ENCODE measurements around the gene GABBR1.
A peak's percentile ranks its signal among the peaks of the same experiment; 100 is the strongest.

Gene GABBR1

DNA sequence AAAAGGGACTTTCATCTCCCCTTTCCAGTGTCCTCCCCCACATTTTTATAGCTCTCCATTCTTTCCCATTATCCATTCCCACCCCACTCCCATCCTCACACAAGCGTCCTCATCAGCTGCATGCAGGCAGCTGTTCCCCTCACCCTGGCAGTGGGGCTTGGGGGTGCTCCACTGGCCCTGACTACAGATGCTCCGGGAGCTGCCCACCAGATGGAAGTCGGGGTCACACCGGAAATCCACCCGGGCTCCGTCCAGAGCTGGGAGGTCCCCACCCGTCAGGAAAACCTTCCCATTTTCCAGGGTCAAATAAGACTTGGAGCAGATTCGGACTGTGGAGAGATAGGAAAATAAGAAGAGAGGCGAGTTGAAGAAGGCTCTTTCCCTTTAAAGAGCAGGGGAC is 2.7 kb downstream of the GABBR1 start:
- DNase-seq (ENCODE audit: low read depth) = no peak
- no peak overlapping the region for H3K4me3 ChIP-seq (ENCODE audit: low read depth, low read length)
- in situ Hi-C loops (cut with HindIII; ENCODE audit: low sequenced_read_pairs) = no loop called here
- TF ChIP-seq, protein P1, sequence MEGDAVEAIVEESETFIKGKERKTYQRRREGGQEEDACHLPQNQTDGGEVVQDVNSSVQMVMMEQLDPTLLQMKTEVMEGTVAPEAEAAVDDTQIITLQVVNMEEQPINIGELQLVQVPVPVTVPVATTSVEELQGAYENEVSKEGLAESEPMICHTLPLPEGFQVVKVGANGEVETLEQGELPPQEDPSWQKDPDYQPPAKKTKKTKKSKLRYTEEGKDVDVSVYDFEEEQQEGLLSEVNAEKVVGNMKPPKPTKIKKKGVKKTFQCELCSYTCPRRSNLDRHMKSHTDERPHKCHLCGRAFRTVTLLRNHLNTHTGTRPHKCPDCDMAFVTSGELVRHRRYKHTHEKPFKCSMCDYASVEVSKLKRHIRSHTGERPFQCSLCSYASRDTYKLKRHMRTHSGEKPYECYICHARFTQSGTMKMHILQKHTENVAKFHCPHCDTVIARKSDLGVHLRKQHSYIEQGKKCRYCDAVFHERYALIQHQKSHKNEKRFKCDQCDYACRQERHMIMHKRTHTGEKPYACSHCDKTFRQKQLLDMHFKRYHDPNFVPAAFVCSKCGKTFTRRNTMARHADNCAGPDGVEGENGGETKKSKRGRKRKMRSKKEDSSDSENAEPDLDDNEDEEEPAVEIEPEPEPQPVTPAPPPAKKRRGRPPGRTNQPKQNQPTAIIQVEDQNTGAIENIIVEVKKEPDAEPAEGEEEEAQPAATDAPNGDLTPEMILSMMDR (IDR thresholded peaks at IDR 0.05; ENCODE audit: low read depth, low read length, missing control alignments) = no peak

DNA sequence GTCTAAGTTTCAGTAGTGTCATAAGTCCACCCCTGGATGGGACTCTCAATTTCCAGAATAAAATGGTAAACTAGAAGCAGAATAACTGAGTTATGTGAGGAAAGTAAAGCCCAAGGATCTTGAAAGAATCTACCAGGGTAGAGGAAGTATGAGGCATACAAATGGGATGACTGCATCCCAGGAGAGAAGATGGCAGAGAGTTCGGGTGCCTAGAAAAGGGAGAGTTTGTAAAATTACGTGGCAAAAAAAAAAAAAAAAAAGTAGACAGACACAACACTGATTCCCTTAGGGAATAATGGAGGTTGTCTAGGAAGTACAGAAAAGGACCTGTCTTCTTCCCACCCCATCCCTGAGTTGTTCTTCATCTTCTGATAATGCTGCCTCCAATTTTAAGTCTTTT is 3.4 kb downstream of the GABBR1 start:
- TF ChIP-seq, protein P1 (IDR thresholded peaks at IDR 0.05; ENCODE audit: low read depth, low read length, missing control alignments) = no peak
- no peak for DNase-seq (ENCODE audit: low read depth)
- no peak overlapping the region for H3K4me3 ChIP-seq (ENCODE audit: low read depth, low read length)
- in situ Hi-C loops (cut with HindIII; ENCODE audit: low sequenced_read_pairs) = no loop called here

DNA sequence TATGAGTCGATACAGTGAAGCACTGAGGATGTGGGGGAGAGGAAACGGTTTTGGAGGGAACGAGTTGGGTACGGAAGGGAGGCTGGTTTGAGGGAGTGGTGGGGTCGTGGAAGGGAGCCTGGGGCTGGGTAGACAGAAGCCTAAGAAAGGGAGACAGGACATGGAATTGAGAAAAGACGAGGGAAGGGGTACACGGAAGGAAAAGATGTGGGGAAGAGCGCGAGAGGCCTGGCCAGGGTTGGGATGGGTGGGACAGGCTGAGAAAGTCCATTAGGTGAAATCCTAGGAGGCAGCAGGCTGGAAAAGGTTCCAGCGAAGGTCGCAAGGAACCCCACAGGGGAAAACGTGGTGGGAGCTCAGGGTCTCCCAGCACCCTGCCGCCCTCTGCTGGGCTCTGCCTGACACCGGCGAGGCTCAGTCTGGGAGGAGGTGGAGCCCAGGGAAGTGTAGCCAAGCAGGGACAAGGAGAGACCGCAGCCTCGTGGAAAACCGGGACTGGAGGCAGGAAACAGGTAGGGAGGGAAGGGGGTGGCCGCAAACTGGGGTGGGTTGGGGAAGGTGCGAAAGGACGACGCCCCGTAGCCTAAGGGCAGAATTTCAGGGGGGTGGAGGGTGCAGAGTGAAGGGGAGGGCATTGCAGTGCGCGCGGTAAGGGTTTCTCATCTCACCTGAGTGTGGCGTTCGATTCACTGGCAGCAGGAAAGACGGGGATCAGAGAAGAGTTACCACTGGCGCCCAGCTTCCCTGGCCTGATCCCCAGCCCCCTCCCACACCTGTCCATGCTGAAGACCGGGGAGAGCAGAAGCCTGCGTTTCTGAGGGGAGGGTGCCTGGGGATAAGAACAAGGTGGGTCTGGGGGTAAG is 4.3 kb downstream of the GABBR1 start:
- peak overlapping the region; percentile 74 for H3K4me3 ChIP-seq (ENCODE audit: low read depth, low read length)
- DNase-seq (ENCODE audit: low read depth) = peak; percentile 43
- TF ChIP-seq, protein P1 (IDR thresholded peaks at IDR 0.05; ENCODE audit: low read depth, low read length, missing control alignments) = peak; percentile 60
- in situ Hi-C loops (cut with HindIII; ENCODE audit: low sequenced_read_pairs) = no loop called here

DNA sequence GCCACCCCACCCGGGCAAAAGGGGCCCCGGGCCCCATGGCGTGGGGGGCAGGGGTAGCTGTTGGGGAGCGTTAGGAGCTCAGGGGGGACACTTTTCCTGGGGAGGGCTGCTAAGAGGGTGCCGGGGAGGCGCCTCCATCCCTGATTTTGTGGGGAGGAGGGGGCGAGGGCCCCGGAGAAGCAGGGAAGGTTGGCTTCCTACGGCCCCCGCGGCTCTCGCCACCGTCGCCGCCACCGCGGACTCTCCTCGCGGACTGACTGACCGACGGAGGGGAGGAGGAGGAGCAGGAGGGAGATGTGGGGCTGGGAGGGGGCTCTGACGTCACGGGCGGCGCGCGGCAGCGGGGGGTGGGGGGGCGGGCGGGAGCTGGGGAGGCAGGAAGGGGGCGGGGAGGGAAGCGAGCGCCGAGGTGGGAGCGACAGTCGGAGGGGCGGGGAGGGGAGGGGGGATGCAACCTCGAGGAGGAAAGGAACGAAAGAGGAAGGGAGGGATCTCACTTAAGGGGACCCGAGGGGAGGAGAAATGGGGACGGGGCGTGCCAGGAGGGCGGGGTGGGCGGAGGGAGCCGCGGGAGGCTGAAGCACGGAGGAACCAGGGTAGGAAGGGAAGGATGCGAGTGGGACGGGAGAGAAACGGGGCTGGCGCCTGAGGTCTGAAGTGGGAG is 5.1 kb downstream of the GABBR1 start:
- TF ChIP-seq, protein P1 (IDR thresholded peaks at IDR 0.05; ENCODE audit: low read depth, low read length, missing control alignments) = no peak
- in situ Hi-C loops (cut with HindIII; ENCODE audit: low sequenced_read_pairs) = no loop called here
- peak; percentile 62 for DNase-seq (ENCODE audit: low read depth)
- peak overlapping the region; percentile 74 for H3K4me3 ChIP-seq (ENCODE audit: low read depth, low read length)

DNA sequence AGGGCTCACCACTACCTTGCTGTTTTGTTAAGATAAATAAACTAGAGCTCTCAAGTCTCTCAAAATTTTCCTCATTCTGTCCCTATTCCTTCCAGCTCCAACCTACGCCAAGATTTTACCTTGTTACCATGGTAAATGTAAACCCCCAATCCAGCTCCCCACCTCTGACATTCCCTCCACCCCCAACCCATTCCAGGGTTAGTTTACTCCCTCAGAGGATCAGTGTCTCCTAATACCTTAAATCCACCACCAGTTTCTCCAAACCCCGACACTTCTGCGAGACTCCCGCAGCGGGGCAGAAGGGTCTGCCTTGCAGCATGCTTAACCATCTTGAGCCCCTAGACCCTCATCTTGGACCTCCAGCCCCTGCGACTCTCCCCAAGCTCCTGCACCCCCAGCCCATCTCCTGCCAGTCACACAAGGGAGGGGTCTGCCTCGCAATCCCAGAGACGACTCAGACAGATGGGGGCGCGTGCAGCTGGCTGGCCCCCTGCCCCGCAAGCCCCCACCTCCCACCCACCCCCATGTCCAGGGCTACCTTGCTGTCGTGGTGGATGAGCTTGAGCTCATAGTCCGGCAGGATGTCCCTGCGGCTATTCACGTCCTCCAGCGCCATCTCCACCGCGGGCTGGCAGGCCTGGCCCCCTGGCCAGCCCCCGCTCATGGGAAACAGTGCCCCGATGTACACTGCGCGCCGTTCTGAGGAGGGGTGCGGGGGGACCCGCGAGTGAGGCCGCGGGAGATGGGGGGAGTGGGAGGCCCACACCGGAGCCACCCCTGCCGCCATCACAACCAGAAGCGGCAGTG is 5.8 kb downstream of the GABBR1 start:
- no peak for DNase-seq (ENCODE audit: low read depth)
- TF ChIP-seq, protein P1 (IDR thresholded peaks at IDR 0.05; ENCODE audit: low read depth, low read length, missing control alignments) = no peak
- in situ Hi-C loops (cut with HindIII; ENCODE audit: low sequenced_read_pairs) = no loop called here
- peak overlapping the region; percentile 74 for H3K4me3 ChIP-seq (ENCODE audit: low read depth, low read length)

DNA sequence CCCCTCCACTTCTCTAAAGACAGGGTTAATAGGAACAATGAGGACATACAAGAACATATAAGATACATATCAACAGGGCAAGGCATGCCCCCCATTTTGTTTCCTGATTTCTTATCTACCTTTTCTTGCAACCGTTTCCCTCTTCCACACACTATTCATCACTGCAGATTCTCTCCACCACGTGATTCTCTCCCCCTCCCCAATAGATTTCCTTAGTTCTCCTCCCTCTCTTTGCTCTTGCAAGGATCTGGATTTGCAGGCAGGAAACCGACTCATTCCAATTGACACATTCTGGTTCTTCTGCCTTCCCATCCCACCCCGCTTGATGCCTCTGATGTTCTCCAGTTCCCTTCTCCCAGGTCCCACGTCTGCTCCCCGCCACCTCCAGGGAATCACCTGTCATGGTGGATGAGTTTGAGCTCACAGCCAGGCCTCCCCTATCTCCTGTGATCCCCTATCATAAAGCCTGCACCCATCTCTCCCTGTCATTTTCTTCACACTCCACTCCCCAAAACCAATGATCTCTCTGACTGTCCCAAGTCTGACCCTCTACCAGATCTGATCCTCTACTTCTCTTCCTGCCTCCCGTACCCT is 7.5 kb downstream of the GABBR1 start:
- TF ChIP-seq, protein P1 (IDR thresholded peaks at IDR 0.05; ENCODE audit: low read depth, low read length, missing control alignments) = no peak
- no peak for DNase-seq (ENCODE audit: low read depth)
- H3K4me3 ChIP-seq (ENCODE audit: low read depth, low read length) = no peak overlapping the region
- in situ Hi-C loops (cut with HindIII; ENCODE audit: low sequenced_read_pairs) = no loop called here
